T-helper 2 cell treated with Interferon-gamma antibody and Interleukin-4, amounts not matched to agents 100 ng/mL and 5 ng/mL, for 36 hours (primary cell): ENCODE results near the gene FADS2. TPM values are rescaled to one million over a fixed set of nuclear protein-coding genes. Genes with fewer than 3 reads are reported as not detected.

Source experiments
- intact Hi-C: fragments of 100-400 bp; cut with micrococcal nuclease; formaldehyde crosslinking; loops from one replicate; pipeline ENCODE4 v1.15.1; 2023
- total RNA-seq: library from RNA; stranded (reverse); gene quantifications from 2 replicates; pipeline ENCODE4 v1.2.3, GENCODE V29; 2022

FADS2 gene
- total RNA-seq, 1 donor from 2014 or later, result 268 TPM

GRCh38 chr11:61795459-61795858 lies 32.6 kb upstream of the FADS2 start:
- intact Hi-C loops, result no loop called here

DNA sequence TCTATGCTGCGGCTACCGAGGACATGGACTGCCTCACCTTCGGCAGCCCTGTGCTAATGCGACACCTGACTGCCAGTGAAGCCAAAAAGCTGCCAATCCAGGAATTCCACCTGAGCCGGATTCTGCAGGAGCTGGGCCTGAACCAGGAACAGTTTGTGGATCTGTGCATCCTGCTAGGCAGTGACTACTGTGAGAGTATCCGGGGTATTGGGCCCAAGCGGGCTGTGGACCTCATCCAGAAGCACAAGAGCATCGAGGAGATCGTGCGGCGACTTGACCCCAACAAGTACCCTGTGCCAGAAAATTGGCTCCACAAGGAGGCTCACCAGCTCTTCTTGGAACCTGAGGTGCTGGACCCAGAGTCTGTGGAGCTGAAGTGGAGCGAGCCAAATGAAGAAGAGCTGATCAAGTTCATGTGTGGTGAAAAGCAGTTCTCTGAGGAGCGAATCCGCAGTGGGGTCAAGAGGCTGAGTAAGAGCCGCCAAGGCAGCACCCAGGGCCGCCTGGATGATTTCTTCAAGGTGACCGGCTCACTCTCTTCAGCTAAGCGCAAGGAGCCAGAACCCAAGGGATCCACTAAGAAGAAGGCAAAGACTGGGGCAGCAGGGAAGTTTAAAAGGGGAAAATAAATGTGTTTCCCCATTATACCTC lies 32.1 kb upstream of the FADS2 start:
- intact Hi-C loops, result no loop called here

DNA sequence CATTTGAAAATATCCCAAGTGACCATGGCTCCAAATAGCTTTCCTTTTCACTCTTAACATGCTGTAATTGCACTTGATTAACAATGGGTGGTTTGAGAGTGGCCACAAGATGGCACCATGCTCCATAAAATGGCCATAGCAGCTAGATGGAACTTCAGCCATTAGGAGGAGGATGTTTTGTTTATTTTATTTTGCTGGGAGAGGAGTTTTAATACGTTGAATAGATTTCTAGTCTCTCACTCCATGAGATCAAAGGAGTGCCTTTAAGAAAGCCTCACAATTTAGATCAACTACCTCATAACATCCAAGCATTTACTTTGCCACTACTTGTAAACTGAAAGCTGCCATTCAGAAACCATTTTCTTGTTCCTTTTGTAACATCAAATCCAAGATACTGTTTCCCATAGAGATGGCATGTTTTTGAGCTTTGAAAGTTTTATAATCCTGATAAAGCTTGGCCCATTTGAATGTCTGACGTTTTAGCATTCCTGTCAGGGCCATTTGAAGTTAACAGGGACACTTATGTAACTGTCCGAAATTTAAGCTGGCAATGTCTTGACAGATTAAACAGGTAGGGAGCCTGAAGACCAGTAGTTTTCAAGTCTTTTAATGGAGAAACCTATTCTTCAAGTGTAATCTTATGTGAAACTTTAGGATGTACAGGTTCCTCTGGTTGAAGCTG lies 30.7 kb upstream of the FADS2 start:
- intact Hi-C loops, result loop anchor here (1.0 kb wide), 4 partner anchors 19 to 150 kb away; partner anchors contain the start of gene FADS3

GRCh38 chr11:61799665-61800284 lies 28.3 kb upstream of the FADS2 start:
- intact Hi-C loops, result no loop called here

GRCh38 chr11:61800331-61801281 lies 27.5 kb upstream of the FADS2 start:
- intact Hi-C loops, result no loop called here

DNA sequence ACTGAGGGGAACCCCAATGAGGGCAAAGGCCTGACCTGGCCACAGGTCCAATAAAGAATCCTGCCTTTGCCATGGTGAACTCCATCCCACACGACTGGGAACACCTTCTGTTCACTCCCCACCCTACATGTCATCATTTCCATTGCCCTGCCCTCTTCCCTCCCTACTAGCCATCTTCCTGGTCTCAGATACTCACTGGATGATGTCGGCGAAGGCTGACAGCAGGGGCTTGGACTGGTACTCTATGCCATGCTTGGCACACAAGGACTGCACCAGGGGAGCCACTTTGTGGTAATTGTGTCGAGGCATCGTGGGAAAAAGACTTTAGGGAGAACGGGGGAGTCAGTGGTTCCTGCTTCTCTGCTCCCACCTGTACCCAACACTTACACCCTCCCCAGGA lies 25.5 kb upstream of the FADS2 start:
- intact Hi-C loops, result no loop called here

DNA sequence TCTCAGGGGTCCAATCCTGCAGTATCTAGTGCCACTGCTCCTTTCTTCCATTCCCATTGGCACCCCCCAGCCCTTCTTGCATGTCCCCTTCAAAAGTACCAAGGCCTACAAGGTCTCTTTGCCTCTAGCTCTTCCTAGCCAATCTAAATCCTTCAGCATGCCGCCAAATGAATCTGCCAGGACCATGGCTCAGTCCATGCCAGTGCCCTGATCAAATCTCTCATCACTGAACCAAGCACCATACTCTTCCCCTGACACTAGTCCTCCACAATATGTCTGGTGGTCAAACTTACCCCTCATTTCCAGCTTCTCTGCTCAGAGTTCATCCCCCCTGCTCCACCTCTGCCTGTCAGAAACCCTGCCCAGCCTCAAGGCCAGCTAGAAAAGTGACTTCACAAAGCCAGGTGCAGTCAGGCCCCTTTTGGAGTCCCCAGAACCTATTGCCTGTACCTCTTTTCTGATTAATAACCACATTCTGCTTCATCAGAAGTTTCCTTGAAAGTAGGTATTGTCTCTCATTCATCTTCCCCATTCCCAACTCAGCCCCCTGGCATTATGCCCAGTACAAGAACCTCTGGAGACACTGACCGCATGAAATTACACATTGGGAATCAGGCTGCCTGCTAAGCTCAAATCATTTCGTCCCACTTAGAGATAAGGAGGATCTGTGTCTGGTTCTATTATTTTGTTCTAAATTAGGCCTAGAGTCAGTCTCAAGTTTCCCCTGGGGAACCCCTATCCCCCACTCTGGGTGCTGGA lies 24.0 kb upstream of the FADS2 start:
- intact Hi-C loops, result no loop called here

DNA sequence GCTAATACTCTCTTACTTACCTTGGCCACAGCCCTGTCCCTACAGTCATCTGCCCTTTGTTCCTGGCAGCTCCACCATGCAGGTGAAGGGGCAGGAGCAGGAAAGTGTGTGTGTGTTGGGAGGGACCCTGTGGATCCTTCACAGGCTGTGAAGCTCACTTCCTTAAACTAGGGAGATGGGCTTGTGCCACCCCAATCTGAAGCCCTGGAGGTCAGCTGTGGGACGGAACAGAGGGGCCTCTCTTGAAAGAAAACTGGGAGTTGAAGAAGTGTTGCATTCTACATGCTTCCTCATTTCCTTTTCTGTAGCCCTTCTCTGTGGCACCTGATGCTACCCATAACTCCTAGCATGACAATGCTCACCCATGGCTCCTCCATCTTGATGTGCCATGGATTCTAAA lies 23.0 kb upstream of the FADS2 start:
- intact Hi-C loops, result no loop called here

- intact Hi-C loops, result no loop called here
Measured at GRCh38 chr11:61806785-61807184, 21.3 kb upstream of the FADS2 start.

DNA sequence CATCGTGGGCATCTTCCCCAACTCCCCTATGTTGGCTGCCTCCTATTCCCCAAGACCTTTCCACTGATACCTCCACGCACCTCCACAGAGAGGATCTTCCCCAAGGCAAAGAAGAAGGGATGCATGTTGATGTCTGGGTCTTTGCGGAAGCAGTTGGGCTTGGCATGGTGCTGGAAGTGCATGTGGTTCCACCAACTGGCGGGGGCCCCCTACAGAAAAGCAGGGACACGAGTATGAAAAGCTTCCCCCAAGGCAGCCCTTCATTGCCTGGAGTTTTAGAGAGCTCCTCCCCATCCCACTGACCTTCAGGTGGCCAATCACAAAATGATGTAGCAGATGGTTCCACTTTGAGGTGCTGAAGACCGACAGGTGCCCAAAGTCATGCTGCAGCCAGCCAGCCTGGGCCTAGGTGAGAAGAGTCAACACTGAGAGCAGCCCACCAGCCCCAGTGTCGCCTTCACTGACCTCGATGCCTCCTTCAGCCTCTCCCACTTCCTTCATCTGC lies 17.4 kb upstream of the FADS2 start:
- intact Hi-C loops, result no loop called here

- intact Hi-C loops, result no loop called here
Measured at GRCh38 chr11:61811831-61812230, 16.3 kb upstream of the FADS2 start.

DNA sequence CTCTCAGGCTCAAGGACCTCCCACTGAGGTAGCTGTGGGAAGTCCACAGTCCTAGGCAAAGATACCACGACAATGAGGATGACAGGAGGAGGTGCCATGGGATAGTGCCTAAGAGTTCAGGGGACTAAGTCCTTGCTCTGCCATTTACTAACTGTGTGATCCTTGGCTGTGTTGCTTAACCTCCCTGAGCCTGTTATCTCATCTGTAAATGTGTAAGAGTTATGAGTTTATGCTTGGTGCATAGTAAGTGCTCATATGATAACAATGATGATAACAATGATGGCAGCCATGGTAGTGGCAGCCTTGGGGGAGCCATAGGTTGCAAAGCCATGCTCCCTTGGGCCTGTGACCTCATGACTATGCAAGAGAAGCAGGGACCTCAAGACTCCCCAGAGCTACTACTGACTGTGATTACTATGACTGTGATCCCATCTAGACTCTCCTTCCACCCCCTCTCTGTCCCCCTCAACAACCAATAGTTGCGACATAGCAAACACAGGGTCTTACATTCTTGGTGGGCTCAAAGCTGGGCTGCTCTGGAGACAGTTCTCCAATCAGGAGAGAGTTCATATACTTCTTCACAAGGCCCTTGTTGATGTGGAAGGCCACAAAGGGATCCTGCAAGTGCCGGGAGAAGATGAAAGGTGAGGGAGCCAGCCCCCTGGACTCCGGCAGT lies 15.2 kb upstream of the FADS2 start:
- intact Hi-C loops, result no loop called here

GRCh38 chr11:61814247-61814957 lies 13.7 kb upstream of the FADS2 start:
- intact Hi-C loops, result no loop called here

DNA sequence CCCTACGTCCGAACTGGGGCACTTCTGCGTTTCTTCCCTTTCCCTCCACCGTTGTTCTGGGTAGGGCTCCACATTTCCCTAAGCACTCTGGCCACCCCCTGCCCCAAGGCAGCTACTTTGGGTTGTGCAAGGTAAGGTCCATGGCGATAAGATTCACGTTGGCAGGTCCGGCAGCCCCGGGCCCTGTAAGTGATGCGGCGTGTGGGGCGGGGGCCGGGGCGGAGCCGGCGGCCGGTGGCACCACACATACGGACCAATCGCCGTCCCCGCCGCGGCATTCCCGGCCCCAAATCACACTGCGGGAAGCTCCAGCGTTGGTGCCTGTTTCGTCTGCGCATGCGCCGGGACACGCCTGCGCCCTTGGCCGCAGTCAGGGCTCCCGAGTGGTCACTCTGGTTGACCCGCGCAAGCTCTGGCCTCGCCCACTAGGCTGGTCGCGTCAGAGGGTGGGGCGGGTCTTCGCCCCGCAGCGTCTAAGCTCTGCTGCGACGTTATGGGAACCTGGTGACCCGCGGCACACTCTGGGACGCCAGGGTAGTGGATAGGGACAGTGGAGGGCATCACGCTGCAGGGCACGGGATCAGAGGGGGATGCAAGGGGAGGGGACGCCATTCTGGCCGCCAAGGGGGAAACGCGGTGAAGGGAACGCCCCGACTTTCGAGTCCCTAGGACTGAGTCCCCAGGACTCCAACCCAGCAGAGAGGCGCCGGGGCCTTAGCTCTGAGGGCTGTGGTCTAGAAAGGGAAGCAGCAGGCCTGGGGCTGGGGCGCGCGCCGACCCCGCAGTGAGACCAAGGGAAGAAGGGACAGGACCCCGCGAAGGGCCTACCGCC lies 12.9 kb upstream of the FADS2 start:
- intact Hi-C loops, result loop anchor here (1.0 to 5.0 kb wide), 2 partner anchors 23 to 152 kb away; partner anchors contain the start of genes FEN1, FTH1 and TMEM258

DNA sequence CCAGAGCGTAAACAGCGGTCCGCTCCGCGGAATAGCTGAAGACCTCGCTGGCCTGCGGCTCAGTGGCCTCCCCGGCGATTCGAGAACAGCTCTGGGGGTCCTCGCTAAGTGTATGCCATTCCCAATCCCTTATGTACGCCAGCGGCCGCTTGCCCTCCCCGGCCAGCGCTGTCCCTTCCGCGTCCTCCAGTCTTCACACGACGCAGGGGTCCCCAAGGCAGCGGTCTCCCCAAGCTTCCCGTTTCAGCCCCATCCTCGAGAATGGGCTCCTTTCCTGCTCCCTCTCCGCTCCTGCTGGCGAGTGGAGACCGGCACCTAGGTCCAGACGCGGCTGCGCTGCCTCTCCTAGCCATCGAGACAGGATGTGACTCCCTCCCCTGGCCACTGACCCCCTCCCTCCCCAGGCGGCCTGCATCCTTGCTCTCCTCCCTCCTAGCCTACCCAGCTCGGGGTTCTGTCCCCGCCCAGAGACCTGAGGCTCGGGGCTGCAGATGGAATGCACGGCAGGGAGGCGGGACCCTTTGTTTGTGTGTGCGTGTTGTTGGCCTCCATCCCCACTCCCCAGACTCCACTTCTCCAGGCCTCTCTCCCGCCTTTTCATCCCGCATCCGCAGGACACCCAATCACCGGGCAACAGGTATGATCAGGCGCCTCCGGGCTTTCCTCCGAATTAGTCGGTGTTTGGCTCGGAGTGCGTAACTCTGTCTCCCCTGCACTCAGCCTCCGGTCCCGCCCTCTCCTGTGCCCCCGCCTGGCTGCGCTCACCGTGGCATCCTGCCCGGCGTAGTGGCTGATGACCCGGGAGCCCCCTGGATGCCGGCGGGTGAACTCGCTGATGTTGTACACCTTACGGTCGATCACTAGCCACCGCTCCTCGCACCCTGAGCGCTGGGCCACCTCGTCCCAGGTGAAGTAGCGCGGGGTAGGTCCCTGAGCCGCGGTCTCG lies 12.0 kb upstream of the FADS2 start:
- intact Hi-C loops, result loop anchor here (1.0 to 5.0 kb wide), 4 partner anchors 19 to 151 kb away; partner anchors contain the start of genes FEN1, FTH1 and TMEM258

GRCh38 chr11:61816736-61817455 lies 11.2 kb upstream of the FADS2 start, which contains the start of gene FADS1:
FADS1 (minus strand) TSS chr11:61817003; CDS start chr11:61816929, 74 bp downstream.
- intact Hi-C loops, result loop anchor here (1.0 to 5.0 kb wide), 4 partner anchors 11 to 150 kb away; partner anchors contain the start of genes FADS2 and FTH1
